HG03066 (cell line): ENCODE results near the gene BPIFB1.

Source experiments
- ATAC-seq: cut with Tn5 transposase; IDR thresholded peaks from one replicate; pipeline ENCODE4 v1.9.1; 2021; ENCODE audit warnings: low read depth; ENCODE audit not compliant: unreplicated experiment

Gene BPIFB1

DNA sequence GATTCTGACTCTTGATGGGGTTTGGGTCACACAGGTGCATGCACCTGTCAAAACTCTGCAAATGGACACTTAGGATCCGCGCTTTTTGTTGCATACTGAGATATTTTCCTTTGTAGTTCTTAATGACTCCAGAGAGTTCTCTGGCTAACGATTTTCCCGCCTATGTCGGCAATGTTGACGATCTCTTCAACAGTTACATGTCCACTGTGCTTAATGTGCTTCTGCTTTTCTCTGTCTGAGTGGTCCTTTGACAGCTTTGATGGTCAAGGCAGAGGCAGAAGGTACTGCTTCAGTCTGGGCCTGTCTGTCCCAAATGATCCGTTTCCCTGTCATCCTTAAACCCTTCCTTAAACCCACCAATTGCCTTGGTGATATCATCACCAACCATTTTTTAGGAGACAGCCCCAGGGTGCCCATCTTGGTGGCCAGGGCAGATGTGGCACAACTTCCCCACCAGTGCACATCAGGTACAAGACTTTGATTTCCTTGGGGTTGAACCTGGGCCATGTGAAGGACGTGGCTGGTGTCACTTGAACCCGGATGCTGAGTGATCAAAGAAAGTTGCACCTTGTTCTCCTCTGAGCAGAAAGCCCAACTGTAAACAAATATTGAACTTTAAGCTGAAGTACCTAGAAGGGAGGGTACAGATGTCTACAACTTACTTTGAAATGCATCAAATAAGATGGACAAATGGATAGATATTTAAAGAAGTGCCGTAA lies 10.7 kb upstream of the BPIFB1 start:
- ATAC-seq, result no peak

DNA sequence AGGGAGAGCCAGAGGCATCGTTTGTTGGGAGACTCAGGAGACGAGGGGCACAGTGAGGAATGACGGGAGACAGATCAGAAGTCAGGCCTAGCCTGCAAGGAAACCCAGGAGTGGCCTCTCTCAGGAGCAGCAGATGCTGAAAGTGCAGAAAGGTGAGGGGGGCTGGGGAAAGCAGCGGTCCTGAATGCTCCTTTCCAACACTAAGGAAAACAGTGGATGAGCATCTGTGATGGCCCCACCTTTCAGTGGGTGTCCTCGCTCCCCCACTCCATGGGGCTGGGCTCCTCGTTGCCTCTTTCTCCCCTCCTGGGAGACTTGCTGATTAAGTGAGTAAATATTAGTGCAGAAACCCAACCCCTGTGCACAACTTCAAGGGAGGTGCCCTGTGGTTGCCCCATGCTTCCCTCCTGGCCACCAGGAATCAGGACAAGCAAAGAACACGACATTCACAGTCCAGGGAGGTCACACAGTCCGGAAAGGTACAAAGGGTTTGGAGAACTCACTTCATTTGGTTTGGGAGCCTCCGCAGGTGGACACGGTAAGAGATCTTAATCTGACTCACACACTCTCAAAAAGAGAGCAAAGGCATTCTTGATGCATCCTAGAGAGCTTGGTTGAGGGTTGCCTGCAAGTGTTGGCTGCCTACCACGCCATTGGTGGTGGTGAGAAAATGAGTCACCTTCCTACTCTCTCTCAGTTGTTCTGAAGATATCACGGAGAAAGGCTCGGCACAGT lies 9.7 kb upstream of the BPIFB1 start:
- ATAC-seq, result no peak

DNA sequence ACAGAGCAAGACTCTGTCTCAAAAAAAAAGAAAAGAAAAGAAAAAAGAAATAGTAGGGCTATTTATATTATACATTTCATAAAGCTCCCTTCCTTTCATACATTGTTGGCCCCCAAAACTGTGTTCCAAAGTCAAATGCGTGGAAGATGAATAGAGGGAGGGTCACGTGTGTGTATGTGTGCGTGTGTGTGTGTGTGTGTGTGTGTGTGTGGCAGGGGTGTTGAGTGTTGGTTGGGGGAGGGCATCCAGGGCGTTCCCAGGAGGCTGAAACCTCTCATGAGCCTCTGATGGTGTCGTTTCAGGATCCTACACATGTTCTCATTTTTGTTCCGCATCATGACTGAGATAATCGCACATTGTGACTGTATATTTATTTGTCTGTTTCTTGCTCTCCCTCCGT lies 7.8 kb upstream of the BPIFB1 start:
- ATAC-seq, result no peak

DNA sequence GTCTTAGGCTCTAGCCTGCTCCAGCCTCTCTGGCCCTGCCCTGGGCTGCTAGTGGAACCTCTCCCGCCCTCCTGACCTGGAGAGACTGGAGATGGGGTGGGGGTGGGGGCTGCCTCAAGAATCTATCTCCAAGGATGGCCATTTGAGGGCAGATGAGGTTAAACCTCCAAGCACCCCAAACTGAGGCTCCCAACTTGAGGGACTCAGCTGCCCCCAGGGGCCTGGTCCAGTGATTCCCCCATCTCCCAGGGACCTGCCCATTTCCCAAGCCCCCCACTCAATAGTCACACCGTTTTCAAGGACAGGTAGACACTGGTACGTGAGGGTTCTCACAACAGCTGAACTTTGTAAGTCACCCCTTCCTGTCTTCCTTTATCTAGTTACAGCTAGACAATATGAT lies 7.1 kb upstream of the BPIFB1 start:
- ATAC-seq, result no peak

DNA sequence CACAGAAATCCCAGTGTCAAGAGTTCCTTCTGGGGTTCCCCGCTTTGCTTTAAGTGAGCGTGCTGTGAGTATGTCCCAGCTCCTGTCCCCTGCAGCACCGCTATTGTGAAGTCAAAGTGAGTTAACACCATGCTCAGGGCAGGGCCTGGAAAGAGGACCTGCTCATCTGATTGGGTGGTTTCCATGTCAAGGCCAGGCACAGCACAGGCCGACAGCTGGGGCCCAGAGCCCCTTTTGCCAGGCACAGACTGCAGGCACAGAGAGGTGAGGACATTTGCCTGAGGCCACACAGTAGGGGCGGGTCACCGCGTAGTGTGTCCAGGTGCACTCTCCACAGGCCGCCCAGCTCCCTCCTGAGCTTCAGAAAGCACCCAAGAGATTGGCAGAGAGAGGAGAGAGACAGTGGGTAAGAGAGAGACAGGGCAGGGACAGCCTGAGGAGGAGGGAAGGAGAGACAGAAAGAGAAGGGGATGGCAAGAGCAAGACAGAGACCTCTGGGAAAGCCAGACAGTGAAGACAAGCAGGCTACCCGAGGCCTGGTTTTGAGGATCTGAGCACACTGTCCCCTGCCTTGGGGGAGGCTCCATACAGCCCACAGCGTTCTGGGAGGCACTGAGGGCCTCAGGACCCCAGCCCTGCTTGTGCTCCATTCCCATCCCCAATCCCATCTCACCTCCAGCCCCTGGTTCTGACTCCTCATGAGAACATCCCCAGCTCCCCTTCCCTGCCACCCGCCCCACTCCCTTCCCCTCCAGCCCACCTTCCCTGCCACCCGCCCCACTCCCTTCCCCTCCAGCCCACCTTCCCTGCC lies 6.5 kb upstream of the BPIFB1 start:
- ATAC-seq, result no peak

DNA sequence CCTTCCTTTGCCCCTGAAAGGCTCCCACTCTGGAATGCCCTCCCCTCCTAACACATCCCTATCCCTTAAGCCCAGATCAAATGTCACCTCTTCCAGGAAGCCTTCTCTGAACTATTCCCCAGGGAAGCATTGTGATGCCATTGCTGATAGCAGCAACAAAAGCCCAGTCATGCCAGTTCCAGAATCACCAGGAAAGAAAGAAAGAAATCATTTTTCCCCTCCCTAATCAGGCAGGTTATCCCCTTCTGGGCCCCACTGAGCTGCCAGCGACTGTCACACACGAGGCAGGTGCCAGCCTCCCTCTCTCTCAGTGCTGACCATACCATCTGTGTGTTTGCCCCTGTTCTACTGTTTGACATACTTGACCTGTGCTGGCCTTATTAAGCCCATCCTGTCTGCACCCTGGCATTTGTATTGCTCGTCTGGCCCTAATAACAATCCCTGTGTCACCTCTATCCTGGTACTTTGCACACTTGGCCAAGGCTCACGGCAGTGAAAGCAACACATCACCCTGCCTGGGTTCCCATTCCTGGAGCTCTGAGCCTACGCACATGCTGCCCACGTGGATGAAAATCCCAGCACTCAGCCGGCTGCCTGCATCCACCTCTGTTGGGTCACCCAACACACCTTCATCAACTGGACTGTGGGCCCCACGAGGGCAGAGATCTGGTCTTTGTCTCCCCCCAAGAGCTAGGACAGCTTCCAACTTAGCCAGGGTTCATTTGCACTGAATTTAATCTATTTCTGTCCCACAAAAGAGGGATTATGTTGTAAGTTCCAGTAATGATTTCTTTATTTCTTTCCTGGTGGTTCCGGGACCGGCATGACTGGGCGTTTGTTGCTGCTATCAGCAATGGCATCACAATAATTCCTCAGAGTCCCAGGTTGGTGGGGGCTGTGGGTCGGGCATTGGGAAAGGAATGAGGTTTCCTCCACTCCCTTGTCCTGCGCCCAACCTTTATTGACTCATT lies 5.3 kb upstream of the BPIFB1 start:
- ATAC-seq, result no peak

DNA sequence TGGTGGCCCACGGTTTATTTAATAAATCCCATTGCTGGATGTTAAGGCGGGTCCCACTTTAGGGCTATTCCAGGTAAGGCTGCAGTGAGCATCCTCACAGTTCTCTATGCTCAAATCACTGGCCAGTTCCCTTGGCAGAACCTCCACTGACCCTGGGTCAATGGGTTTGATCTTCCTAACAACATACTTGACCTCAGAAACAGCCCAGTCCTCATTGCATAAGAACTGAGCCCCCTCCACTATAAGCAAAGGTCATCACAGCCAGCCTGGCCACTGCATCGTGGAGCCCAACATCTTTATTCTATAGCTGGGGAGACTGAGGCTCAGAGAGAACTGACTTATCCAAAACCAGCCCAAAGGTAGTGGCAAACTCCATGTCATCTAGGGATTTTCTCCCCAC lies 4.3 kb upstream of the BPIFB1 start:
- ATAC-seq, result no peak

DNA sequence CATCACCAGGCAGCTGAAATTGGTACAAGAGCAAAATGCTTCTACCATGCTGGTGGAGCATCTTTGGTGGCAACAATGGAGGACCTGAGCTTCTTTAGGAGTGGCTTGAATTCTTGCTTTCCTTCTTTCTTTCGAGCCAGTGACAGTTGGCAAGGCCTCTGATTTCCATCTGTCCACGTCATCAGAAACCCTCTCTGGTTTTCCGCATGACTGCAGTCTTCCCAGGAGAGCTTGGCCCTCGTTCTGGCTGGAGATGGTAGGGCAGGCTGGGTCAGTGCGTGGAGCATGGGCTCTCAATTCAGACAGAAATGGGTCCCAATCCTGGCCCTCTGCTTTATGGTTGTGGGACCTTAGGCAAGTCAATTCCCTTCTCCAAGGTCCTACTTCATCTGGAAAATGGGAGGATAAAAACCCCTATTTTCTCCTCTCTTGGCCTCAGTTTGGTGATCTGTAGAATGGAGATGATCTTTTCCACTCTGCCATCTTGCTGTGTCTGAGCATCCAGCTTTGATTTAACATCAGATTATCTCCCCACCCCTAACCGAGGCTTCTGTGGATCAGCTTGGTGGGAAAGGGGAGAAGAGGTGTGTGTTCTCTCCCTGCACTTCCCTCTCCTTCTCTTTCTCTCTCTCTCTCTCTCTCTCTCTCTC lies 3.6 kb upstream of the BPIFB1 start:
- no peak for ATAC-seq

DNA sequence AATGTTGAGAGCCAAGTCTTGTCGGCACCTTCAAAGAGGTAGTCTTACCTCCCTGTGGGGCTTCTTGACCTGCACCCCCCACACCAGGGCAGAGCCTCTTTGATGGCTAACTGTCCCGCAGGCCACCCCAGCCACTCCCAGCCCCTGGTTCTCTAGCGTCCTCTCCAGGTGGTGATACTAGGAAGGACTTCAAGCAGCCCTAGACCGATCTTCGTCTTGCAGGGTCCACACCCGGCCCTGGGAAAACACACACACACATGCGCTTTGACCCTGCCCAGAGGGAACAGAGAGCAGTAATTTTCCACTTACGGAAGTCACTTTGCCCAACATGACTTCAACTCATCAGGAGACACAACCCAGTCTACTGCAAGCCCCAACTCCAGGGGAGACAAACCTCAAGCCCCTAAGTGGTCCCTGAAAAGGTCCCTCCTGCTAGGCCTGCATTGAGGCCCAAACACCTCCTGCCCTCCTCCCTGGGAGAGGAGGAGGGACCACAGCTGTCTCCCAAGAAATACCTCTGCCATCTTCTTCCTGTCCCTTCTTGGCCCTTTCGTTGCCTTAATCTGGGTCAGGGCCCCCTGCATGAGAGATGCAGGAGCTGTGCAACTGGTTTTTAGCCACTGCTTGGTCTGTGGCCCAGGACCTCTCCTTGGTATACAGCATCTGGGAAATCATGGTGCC lies 2.9 kb upstream of the BPIFB1 start:
- no peak for ATAC-seq

DNA sequence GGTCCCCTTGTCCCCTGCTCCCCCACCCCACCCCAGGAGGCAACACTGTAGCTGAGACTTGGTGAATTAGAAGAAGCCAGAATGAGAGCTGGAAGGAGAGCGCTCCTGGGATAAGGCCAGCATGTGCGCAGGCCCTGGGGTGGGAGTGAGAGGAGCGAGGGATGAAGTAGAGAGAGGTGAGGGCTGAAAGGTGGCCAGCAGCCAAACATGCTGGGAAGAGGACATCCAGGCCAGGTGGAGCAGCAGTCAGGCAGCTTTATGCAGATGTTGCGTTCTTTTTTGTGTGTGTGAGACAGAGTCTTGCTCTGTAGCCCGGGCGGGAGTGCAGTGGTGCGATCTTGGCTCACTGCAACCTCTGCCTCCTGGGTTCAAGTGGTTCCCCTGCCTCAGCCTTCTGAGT lies 2.2 kb upstream of the BPIFB1 start:
- no peak for ATAC-seq

DNA sequence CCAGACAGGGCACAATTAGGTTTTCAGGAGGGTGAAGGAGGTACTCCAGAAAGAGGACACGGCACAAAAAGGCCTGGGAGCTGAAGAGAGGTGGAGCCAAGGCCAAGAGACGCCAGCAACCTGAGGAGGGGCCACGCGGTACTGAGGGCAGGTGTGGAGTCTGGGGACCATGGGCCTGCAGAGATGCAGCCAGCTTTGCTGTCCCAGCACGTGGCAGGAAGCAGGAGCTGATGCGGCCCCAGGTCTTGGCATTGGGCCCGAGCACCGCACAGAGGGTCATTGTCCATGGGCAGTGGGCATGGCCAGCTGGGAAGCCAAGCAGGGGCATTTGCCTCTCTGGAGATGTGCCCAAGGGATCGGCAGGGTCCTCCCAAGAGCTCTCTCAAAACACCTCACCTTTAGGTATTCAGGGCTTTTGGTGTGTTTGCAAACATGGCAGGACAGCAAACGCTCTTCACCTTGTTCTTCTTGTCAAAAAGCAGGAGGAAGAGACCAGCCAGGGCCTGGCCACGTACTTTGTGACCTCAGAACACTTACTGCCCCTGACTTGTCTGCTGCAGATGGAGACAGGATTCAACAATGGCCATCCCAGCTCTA lies 1.4 kb upstream of the BPIFB1 start:
- ATAC-seq, result no peak

DNA sequence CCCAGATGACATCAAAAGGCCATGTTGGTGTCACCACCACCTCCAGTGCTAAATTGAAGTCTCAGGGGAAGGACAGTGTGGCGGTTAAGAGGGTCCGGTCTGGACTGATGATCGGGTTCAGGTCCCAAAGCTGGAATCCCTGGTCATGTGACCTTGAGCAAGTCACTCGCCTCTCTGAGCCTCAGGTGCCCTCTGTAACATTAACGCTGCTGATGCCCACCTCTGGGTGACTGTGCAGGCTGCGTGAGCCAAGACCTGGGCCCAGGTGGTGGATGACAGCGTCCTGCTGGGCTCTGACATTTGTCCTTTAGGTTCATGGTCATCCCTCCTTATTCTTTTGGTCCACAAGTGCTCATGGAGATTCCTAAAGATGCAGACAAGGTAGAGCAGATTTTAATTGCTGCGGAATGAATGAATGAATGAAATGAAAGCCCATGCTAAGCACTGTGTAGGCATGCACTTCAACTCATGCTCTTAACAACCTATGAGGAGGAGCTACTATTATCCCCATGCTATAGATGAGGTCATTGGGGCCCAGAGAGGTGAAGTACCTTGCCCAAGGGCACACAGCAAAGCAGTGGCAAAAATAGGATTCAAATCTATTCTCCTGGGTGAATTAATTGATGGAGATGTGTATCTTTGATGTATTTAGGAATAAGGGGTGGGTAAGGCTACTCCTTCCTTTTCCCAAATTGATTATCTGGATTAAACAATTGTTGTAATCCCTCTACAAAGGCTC lies 649 bp upstream of the BPIFB1 start:
- ATAC-seq, result no peak

DNA sequence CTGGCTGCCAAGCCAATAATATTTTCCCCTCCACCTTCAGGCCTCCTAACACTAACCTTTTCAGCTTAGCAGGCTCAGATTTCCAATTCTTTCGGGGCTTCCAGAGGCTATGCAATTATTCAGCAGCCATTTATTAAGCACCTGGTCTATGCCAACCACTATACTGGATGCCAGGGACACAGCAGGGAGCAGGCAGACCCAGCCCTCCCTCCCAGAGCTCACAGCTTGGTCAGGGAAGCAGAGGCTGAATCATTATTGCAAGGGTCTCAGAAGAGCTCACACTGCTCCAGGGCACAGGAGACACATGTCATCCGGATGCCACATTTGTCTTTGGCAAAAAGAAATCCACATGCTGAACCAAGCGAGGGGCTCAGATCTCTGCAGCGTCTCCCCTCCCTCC lies 1.3 kb downstream of the BPIFB1 start:
- ATAC-seq, result no peak

DNA sequence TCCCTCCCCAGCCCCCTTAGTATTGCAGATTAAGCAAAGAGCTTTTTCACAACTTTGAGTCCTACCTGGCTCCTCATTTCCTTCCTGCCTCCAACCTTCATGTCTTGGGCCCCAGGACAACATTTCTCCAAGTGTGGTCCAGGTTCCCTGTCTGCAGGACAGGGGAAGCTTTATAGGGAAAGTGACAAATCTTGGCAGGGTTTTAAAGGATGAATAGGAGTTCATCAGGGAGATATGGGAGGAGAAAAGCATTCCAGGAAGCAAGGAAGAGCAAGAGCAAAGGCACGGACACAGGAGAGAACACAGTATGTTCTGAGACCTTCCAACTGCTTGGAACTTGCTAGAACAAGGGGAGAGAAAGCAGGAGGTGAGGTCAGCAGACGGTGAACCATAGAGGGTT lies 1.9 kb downstream of the BPIFB1 start:
- no peak for ATAC-seq

DNA sequence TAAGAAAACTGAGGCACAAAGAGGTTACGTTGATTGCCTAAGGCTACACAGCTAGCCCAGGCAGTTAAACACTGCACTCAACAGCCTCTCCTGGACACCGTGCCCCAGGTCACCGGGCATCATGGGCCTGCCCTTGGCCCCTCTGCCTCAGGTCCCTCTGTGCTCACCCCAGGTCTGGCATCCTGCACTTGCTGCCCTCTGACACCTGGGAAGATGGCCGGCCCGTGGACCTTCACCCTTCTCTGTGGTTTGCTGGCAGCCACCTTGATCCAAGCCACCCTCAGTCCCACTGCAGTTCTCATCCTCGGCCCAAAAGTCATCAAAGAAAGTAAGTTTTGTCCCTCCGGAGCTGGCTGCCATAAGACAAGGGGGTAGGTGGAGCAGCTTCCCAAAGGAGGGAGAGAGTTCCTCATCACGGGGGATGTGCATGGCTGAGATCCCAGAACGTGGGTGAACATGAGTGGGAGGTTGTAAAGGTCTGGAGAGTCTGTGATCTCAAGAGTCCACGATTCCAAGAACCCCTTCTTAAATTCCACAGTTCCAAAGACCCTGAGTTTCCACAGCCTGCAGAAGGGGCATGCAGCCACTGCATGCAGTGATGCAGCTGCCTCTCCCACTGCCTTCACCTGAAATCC lies 3.0 kb downstream of the BPIFB1 start:
- no peak for ATAC-seq

DNA sequence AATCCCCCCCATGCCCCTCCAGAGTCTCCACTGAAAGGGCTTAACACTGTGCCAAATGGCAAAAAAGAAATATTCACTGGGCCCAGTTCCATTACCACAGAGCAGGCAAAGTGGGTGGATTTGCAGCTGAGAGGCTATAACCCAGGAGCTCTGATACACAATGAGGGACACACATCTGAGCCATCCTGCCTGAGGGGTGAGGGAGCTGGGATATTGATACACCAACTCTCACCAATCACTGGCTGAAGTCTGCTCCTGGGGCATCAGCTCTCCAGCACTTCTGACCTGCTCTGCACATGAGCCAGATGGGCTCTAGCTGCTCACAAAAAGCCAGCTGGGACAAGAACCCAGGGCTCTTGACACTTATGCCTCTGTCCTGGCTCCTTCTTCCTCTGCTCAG lies 4.9 kb downstream of the BPIFB1 start:
- ATAC-seq, result no peak

DNA sequence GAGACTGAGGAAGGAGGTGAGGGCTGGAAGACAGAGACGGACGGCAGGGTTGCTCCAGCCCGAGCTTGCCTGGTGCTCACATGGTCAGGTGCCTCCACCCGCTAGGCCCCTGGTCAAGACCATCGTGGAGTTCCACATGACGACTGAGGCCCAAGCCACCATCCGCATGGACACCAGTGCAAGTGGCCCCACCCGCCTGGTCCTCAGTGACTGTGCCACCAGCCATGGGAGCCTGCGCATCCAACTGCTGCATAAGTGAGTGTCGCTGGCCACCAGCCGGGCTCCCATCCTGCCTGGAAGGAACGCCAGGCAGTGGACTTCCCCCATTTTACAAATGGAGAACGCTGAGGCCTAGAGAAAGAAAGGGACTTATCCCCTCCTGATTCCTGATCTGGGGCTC lies 7.8 kb downstream of the BPIFB1 start:
- ATAC-seq, result no peak

DNA sequence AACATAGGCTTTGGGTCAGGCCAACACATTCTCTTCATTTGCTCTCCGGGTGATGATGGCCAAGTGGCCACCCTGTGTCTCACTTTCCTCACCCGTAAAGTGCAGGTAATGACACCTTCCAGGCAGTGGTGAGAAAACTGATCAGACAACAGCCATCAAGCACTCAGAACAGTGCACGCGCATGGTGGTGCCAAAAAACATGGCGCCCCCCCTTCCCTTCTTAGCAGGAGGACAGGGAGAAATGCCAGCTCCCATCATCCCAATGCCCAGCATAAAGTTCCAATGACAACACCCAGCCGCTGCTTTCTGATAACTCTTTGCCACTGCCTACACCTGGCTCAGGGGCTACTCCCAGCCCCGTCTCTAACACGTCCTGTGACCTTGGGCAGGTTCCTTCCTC lies 8.4 kb downstream of the BPIFB1 start:
- no peak for ATAC-seq
